HG03108 (cell line): ENCODE results near the gene MYH16.
A peak's percentile ranks its signal among the peaks of the same experiment; 100 is the strongest.
"Not testable (repeated sequence)": the region's sequence is repeated elsewhere in the genome, so short reads cannot be mapped to it uniquely, and the experiment has no call there.

Experiments used
- ATAC-seq: cut with Tn5 transposase; IDR thresholded peaks from one replicate; pipeline ENCODE4 v1.9.1; 2021; ENCODE audit warnings: moderate library complexity; ENCODE audit not compliant: unreplicated experiment

The MYH16 gene

GRCh38 chr7:99301496-99301895 is 28.9 kb downstream of the MYH16 start:
- ATAC-seq, result no peak

DNA sequence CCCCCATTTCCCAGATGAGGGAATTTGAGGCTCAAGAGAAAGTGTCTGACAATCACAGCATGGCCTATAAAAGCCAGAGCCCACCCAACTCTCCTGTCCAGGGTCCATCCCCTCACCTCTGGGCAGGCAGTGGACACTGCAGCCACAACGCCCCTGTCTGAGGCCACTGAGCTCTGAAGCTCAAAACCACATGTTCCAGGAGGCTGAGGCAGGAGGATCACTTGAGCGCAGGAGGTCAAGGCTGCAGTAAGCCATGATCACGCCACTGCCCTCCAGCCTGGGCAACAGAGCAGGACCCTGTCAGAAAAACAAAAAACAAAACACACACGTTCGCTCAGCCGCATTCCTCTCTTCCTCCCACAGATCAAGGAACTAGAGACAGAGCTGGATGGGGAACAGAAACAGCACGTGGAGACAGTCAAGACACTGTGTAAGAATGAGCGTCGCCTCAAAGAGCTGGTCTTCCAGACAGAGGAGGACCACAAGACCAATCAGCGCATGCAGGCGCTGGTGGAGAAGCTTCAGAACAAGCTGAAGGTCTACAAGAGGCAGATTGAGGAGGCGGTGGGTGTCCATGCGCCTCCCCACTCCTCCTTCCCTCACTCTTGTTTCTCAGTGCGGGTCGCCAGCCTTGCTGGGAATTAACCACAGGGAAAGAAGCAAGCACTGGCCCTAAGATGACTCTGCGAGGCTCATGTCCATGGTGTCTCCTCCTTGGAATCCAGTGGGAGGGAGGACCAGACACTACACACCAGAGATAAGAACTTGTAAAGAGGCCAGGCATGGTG is 33.0 kb downstream of the MYH16 start:
- no peak for ATAC-seq

GRCh38 chr7:99308461-99309074 is 35.9 kb downstream of the MYH16 start:
- no peak for ATAC-seq

DNA sequence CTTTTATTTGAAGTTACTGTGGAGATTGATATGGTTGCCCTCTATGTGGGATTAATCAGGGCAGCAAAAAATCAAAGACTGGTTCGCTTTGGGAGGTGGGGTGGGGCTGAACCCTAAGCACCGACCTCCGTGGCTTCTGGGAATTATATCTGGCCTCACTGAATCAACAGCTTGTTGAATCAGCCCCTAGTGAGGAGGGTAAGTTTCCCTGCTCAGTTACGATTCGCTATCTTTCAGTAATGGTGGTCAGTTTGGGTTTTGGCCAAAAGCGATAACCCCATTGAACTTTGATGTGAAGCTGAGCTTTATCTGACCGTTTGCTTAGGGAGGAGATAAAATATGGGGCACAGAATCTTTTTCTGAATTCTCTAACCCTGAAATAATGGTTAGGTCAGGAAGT is 36.5 kb downstream of the MYH16 start:
- no peak for ATAC-seq

GRCh38 chr7:99310004-99310403 is 37.4 kb downstream of the MYH16 start:
- ATAC-seq, result no peak

DNA sequence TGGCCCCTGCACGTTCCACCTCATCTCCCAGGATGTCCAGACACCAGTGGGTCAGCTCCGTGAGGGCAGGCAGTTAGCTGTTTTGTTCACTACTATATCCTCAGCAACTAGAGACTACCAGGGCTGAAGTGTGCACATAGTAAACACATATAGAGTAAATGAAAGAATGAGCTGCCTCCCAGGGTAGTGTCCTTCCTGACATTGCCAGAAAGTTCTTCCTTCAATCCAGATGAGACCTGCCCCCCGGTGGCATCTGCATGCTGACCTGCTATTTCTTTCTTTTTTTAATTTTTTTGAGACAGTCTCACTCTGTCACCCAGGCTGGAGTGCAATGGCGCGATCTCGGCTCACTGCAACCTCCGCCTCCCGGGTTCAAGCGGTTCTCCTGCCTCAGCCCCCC is 39.1 kb downstream of the MYH16 start:
- no peak for ATAC-seq

DNA sequence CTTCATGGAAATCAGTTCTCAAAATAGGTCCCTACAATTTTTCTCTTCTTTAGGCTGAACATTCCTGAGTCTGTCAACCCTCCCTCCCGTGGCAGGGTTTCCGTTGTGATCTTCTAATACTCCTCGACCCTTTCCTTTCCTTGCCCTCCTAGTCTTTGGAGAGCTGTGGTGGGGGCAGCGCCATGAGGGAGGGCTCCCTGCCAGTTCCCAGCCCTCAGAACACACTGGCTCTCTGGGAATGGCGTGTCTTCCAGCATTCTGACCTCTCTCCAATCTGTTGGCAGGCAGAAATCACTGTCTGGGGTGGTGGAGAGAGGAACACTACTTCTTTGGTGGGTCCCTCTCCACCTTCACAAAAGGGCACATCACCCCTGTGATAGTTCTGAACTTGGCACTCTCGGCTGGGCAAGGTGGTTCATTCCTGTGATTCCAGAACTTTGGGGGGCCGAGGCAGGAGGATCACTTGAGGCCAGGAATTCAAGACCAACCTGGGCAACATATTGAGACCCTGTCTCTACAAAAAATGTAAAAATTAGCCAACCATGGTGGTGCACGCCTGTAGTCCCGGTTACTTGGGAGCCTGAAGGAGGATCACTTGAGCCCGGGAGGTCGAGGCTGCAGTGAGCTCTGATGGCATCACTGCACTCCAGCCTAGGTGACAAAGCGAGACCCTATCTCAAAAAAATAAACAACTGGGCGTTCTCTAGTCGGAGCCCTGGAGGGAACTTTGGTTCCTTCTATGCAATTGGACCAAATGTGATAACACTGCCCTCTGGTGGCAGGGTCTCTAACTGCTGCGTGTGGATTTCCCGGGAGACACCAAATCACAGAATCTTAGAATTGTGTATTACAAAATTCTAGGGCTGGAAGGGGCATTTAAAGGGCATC is 39.9 kb downstream of the MYH16 start:
- no peak for ATAC-seq

DNA sequence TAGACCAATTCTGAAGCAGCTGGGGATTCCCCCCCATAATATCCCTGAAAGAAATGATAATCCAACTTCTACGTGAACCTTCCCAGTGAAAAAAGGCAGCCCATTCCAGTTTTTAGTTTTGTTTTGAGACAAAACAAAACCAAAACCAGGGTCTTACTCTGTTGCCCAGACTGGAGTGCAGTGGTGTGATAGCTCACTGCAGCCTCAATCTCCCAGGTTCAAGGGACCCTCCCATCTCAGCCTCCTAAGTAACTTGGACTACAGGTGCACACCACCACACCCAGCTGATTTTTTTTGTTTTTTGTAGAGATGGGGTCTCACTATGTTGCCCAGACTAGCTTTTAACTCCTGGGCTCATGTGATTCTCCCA is 40.5 kb downstream of the MYH16 start:
- ATAC-seq, result no peak

DNA sequence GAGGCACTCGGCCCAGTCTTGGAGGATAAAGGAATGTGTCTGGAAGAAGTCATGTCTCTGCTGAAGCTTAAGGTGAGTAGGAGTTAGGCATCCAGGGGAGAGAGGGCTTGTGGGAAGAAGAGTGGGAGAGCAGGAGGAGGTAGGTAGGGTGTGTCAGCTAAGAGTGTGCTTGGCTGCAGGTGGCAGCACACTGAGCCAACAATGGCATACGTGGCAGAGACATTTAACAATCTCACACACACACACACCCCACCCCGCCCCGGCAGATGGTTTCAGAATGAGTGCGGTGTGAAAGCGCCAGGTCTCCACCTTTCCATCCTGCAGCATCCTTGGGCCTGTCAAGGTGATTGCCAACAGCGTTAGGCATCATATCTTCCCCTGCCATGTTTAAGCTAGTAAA is 41.9 kb downstream of the MYH16 start:
- ATAC-seq, result no peak

DNA sequence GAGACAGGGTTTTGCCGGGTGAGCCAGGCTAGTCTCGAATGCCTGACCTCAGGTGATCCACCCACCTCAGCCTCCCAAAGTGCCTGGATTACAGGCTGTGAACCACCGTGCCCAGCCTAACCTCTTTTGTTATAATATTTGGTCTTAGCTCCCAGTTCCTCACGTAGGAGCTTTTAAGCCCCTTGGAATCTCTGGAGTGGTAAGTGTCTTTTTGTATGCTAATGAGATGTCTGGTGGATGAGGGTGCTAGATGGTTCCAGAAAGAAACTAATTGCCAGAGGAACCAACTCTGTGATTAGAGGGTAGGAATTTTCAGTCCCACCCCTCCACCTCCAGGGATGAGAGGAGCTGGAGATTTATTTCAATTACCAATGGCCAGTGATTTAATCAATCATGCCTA is 47.7 kb downstream of the MYH16 start:
- no peak for ATAC-seq

GRCh38 chr7:99322659-99323058 is 50.0 kb downstream of the MYH16 start:
- not testable (repeated sequence) for ATAC-seq

DNA sequence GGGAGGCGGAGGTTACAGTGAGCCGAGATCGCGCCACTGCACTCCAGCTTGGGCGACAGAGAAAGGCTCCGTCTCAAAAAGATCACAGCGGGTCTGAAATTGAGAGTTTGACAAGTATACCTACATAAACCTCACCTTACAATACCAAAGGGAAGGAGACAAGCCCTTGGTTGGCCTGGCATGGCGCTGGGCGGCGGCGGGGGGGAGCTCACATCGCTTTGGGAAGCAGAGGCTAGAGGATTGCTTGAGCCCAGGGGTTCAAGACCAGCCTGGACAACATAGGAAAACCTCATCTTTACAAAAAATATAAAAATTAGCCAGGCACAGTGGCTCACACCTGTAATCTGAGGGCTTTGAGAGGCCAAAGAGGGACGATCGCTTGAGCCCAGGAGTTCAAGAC is 51.9 kb downstream of the MYH16 start:
- no peak for ATAC-seq

GRCh38 chr7:99325001-99325493 is 52.4 kb downstream of the MYH16 start:
- no peak for ATAC-seq

GRCh38 chr7:99325592-99326407 is 53.2 kb downstream of the MYH16 start, which contains the start of gene ARPC1A:
Gene ARPC1A, plus strand, starts transcription at chr7:99325898. Its CDS starts 7,456 bp downstream, at chr7:99333354.
- peak; percentile 73 for ATAC-seq

GRCh38 chr7:99326408-99326782 is 53.8 kb downstream of the MYH16 start:
- no peak for ATAC-seq

GRCh38 chr7:99330314-99330961 is 57.8 kb downstream of the MYH16 start:
- not testable (repeated sequence) for ATAC-seq

- no peak for ATAC-seq
Measured at GRCh38 chr7:99331002-99331401, 58.4 kb downstream of the MYH16 start.

DNA sequence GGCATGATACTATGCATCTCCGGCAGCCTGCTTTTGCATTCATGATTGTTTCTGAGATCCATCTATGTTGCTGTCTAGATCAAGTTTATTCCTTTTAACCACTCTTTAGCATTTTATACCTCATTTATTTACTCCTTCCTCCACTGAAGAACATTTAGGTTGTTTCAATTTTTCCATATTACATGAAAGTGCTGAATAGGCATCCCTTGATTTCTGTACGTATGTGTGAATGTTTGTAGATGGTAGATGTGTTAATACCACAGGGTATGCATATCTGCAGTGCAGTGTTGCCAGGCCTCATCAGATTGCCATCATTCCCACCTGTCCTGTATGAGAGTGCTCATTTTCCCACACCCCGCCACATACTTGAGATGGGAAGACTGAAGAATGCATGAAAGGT is 67.0 kb downstream of the MYH16 start:
- no peak for ATAC-seq

DNA sequence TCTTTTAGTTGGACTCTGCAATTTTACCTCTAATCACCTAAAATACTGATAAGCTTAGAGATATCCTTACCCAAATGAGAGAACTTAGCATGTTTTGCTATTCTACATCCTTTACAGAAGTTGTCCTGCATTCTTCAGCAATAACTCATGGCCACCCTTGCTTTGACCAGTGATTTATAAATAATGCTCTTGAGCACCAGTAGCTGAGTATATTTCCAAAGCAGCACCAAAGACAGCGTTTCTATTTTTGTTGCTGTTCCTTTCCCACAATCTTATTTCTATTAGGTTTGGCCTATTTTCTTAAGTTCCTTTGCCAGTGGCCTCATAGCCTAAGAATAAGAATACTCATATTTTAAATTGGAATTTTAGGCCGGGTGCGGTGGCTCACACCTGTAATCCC is 68.0 kb downstream of the MYH16 start:
- ATAC-seq, result no peak

- no peak for ATAC-seq
Measured at GRCh38 chr7:99344061-99344647, 71.5 kb downstream of the MYH16 start.
